A673 (cell line): ENCODE measurements around the gene ACCSL.

ENCODE experiments used
- EZH2 ChIP-seq: fragments of 200-600 bp; sonication (generic); IDR thresholded peaks from 2 replicates; pipeline ENCODE4 v1.6.1; 2017; ENCODE audit warnings: borderline replicate concordance, low read depth, mild to moderate bottlenecking, mixed read lengths, antibody characterized with exemption, low read length; ENCODE audit not compliant: poor library complexity, severe bottlenecking
- TF ChIP-seq, protein P1 (sequence below): fragments of 300-800, 200-600 bp; sonication (generic); conservative IDR thresholded peaks from 2 replicates; pipeline ENCODE4 v1.5.1; 2017; ENCODE audit warnings: low read depth, mild to moderate bottlenecking, antibody characterized with exemption, low read length, moderate library complexity, mixed read lengths

DNA sequence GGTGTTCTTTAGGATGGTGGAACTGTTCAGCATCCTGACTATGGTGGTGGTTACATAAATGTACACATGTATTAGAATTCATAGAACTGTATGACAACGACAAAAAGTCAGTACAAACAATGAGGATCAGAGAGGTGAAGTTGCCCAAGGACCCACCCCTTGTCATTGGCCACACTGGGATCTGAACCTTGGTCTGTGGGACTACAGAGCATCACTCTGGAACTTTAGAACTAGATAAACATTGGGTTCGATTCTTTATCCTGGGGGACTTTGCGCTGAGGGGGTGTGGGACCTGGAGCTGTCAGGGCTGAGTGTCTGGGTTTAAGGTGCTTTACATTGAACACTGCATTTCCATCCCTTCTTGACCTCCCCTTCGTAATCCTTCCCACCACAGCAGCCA is 34.9 kb downstream of the ACCSL start:
- TF ChIP-seq, protein P1, sequence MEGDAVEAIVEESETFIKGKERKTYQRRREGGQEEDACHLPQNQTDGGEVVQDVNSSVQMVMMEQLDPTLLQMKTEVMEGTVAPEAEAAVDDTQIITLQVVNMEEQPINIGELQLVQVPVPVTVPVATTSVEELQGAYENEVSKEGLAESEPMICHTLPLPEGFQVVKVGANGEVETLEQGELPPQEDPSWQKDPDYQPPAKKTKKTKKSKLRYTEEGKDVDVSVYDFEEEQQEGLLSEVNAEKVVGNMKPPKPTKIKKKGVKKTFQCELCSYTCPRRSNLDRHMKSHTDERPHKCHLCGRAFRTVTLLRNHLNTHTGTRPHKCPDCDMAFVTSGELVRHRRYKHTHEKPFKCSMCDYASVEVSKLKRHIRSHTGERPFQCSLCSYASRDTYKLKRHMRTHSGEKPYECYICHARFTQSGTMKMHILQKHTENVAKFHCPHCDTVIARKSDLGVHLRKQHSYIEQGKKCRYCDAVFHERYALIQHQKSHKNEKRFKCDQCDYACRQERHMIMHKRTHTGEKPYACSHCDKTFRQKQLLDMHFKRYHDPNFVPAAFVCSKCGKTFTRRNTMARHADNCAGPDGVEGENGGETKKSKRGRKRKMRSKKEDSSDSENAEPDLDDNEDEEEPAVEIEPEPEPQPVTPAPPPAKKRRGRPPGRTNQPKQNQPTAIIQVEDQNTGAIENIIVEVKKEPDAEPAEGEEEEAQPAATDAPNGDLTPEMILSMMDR = no peak
- no peak for TF ChIP-seq EZH2
